DLD1 (cell line): ENCODE data around the gene LPCAT1.
"Not testable (repeated sequence)": the region's sequence is repeated elsewhere in the genome, so short reads cannot be mapped to it uniquely, and the experiment has no call there.

ENCODE experiments used
- in situ Hi-C: cut with HindIII; loops from 2 replicates; pipeline ENCODE4 v1.10.0; 2017; ENCODE audit warnings: low sequenced_read_pairs

Gene LPCAT1

GRCh38 chr5:1432296-1432695 lies 91.5 kb downstream of the LPCAT1 start:
- in situ Hi-C loops, result no loop called here

GRCh38 chr5:1431896-1432295 lies 91.9 kb downstream of the LPCAT1 start:
- in situ Hi-C loops, result no loop called here

GRCh38 chr5:1431021-1431811 lies 92.5 kb downstream of the LPCAT1 start:
- in situ Hi-C loops, result no loop called here

DNA sequence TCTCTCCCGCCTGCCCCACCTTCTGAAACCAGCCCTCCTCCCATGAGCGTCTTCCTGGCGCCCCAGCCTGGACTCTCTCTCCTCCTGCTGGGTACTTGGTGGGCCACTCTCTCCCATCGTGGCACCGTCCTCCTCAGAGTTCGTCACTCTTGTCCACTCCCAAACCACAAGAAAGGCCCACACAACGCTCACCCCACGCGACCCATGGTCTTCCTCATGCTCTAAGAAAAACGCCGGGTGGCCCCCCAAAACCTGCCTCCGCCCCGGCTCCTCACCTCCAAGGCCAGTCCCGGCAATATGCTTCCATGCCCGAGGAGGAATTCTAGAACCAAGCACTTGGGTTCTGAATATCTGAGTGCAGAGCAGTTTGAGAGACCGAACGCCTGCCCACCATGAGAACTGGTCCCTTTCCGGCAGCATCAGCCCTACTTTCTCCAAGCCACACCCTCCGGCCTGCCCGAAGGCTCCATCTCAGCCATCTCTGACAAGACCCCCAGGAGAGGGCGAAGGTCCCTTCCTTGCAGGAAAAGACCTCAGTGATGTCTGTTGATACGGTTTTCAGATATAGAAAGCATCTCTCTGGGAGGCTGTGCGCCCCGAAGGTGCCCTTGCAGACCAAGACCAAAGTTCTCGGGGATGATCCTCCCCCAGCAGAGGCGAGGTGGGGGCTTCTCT lies 93.5 kb downstream of the LPCAT1 start:
- in situ Hi-C loops, result no loop called here

DNA sequence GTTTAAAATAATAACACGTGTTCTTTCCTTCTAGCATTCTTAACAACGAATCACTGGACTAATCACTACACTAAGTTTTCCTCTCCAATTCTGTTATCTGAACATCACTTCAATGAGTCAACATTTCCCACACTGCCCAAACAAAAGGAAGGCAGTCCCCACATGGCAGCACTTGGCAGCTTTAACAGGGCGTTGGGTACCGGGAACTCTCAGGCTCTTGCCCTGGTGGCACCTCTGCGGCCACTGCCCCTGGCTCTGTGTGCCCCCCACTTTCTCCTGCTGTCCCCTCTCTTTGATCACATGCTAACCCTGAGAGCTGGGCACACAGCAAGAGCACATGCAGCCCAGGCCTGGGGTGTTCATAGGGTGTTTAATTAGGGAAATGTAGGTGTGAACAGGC lies 94.3 kb downstream of the LPCAT1 start:
- in situ Hi-C loops, result no loop called here

DNA sequence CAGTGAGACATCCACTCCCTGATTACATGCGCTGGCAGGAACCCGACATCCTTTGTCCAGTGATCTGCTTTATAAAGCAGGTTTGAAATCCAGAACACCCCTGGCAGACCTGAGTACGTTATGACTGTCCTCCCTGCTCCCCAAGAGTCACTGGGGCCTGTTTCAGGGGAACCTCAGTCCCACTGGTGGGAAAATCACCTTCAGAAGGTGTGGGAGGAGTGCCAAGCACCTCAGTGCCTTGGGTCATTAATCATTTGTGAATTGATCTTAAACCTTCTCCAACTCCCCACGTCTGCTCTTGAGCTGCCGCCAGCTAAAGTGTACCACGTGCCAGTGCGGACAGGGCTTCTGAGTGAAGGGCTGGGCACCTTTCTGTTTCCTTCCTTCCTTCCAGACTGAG lies 94.7 kb downstream of the LPCAT1 start:
- in situ Hi-C loops, result no loop called here

- in situ Hi-C loops, result no loop called here
Observed at GRCh38 chr5:1428107-1428506, 95.7 kb downstream of the LPCAT1 start.

DNA sequence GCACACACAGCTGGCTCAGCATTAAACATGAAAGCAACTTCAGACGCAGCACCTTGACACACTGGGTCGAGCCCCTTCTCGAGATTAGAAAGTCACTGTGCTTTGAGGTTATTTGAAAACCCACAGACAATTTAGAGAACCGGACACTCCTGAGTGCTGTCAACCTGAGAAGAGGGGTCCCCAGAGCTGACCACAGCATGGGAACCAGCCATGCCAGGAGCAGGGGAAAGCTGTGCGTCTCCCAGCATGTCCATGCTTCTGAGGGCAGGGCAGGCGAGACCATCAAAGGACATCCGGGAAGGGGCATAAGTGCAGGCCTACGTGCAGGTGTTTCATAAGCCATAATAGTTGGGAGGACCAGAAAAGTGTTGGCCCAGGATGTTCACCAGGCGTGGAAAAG lies 99.0 kb downstream of the LPCAT1 start:
- in situ Hi-C loops, result no loop called here

GRCh38 chr5:1423901-1424603 lies 99.7 kb downstream of the LPCAT1 start:
- in situ Hi-C loops, result no loop called here

GRCh38 chr5:1422522-1422921 lies 101.2 kb downstream of the LPCAT1 start:
- in situ Hi-C loops, result not testable (repeated sequence)

GRCh38 chr5:1421521-1422341 lies 102.0 kb downstream of the LPCAT1 start:
- in situ Hi-C loops, result no loop called here

- in situ Hi-C loops, result no loop called here
Observed at GRCh38 chr5:1420211-1421195, 103.3 kb downstream of the LPCAT1 start.

- in situ Hi-C loops, result no loop called here
Observed at GRCh38 chr5:1419476-1420210, 104.1 kb downstream of the LPCAT1 start.

DNA sequence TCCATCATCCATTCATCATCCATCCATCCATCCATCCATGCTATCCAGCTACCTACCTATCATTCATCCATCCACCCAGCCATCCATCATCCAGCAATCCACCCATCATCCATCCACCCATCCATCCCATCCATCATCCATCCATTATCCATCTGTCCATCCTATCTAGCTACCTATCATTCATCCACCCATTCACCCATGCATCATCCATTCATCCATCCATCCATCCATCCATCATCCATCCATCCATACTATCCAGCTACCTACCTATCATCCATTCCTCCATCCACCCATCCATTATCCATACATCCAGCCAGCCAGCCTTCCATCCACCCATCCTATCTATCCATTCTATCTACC lies 104.9 kb downstream of the LPCAT1 start:
- in situ Hi-C loops, result no loop called here

- in situ Hi-C loops, result no loop called here
Observed at GRCh38 chr5:1418238-1418920, 105.4 kb downstream of the LPCAT1 start.

DNA sequence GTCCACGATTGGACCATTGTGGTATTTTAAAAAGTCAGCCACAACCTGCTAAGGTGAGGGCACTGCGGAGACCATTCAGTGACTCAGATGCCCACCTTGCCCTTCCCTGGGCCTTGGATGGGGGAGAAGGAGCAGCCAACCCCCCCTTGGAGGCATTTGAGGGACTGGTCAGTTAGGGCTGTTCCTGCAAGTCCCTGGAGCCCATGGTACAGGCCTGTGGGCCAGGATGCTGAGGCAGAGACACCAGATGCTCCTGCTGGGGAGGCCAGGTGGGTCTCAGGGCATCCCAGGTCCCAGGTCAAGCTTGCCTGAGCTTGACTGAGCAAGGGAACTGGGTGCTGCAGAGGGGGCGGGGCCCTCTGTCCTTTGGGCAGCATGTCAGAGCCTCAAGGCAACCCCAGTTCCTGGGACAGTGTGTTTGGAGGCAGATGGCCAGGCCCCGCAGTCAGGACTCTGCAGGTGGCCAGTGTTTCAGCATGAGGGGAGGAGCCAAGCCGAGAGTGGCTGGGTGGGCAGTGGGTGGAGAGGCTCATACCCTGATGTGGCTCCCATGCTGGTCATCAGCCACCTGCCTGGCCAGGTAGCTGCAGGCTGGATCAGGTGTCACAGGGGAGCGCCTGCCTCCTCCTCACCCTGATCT lies 106.1 kb downstream of the LPCAT1 start:
- in situ Hi-C loops, result no loop called here

GRCh38 chr5:1416856-1417469 lies 106.8 kb downstream of the LPCAT1 start:
- in situ Hi-C loops, result no loop called here
